ENCODE results near the gene ABCC11.

- TF ChIP-seq CTCF (IDR thresholded peaks at IDR 0.05) (no peak), POLR2A (IDR thresholded peaks at IDR 0.05) (no peak)
Observed at GRCh38 chr16:48197294-48197693, 50.0 kb downstream of the ABCC11 start.

Data from lower leg skin (tissue), 3 donors.